H1 (cell line): ENCODE results near the gene SLC13A4. TPM values are rescaled to one million over a fixed set of nuclear protein-coding genes. Genes with fewer than 3 reads are reported as not detected.

Experiments
- CTCF ChIA-PET: fragments of 300-600 bp; sonication (Branson Sonifier 250); formaldehyde crosslinking; loops from one replicate; lab custom pipeline; 2021; ENCODE audit not compliant: partially characterized antibody; lab: Charles Lee
- POLR2A ChIA-PET: fragments of 300-600 bp; sonication (Branson Sonifier 250); formaldehyde crosslinking; loops from one replicate; lab custom pipeline; 2021; ENCODE audit warnings: inconsistent platforms; ENCODE audit not compliant: partially characterized antibody; lab: Charles Lee
- DNase-seq, 2 experiments: peaks; one replicate each; pipeline versions ENCODE4 v3.0.0 to v3.0.0-alpha.2; 2010 to 2022; ENCODE audit warnings: low spot score in 2 of 2, low read depth in 1 of 2, mixed read lengths in 1 of 2
- FAIRE-seq: peaks from 2 replicates; lab custom pipeline; 2011; peaks lifted over from hg19 to GRCh38; lab: Jason Lieb, UNC
- H2AFZ ChIP-seq: 2 replicates; pipeline ENCODE4 v1.8.1; 2012; ENCODE audit warnings: low read length, inconsistent platforms
- H2AK5ac ChIP-seq: 2 replicates; pipeline ENCODE4 v1.6.1; 2013; ENCODE audit warnings: low read depth, low read length
- H2BK120ac ChIP-seq: replicated peaks from 2 replicates; pipeline ENCODE3; 2013; ENCODE audit warnings: low read depth, low read length, inconsistent platforms
- H2BK12ac ChIP-seq: 2 replicates; pipeline ENCODE4 v1.6.1; 2013; ENCODE audit warnings: low read depth, low read length
- H2BK15ac ChIP-seq: 2 replicates; pipeline ENCODE4 v1.6.1; 2013; ENCODE audit warnings: low read length
- H2BK20ac ChIP-seq: 2 replicates; pipeline ENCODE4 v1.6.1; 2013; ENCODE audit warnings: low read length
- H2BK5ac ChIP-seq: 2 replicates; pipeline ENCODE4 v1.6.1; 2013; ENCODE audit warnings: low read depth, low read length
- H3K14ac ChIP-seq: 2 replicates; pipeline ENCODE4 v1.6.1; 2013; ENCODE audit warnings: inconsistent platforms; ENCODE audit not compliant: insufficient read length
- H3K18ac ChIP-seq: 2 replicates; pipeline ENCODE4 v1.6.1; 2013; ENCODE audit warnings: low read length; ENCODE audit errors: extremely low read depth
- H3K23ac ChIP-seq: 2 replicates; pipeline ENCODE4 v1.6.1; 2013; ENCODE audit warnings: inconsistent platforms; ENCODE audit not compliant: insufficient read length
- H3K23me2 ChIP-seq: 2 replicates; pipeline ENCODE4 v1.6.1; 2013; ENCODE audit warnings: low read depth, low read length
- H3K27ac ChIP-seq: 2 replicates; pipeline ENCODE4 v1.6.1; 2011; ENCODE audit warnings: low read depth, low read length, inconsistent platforms
- H3K27me3 ChIP-seq, 4 experiments: replicated peaks in 1 of 4; 1 replicate in 1 of 4; 2 replicates in 3 of 4; pipeline versions ENCODE4 v1.6.1 to v1.8.1; 2011 to 2013; ENCODE audit warnings: low read length in 3 of 4, mild to moderate bottlenecking in 3 of 4, inconsistent platforms in 2 of 4, mixed read lengths in 2 of 4, moderate library complexity in 1 of 4; ENCODE audit not compliant: control insufficient read depth in 3 of 4, insufficient read depth in 3 of 4; ENCODE audit errors: extremely low read depth in 1 of 4
- H3K36me3 ChIP-seq, 4 experiments: 2 replicates each; pipeline versions ENCODE4 v1.6.1 to v1.8.1; 2011 to 2013; ENCODE audit warnings: mild to moderate bottlenecking in 4 of 4, low read length in 3 of 4, moderate library complexity in 2 of 4, control low read depth in 1 of 4, inconsistent platforms in 1 of 4; ENCODE audit not compliant: insufficient read depth in 4 of 4, control insufficient read depth in 2 of 4
- H3K4ac ChIP-seq: replicated peaks from 2 replicates; pipeline ENCODE3; 2013; ENCODE audit warnings: low read length, low read depth, mixed read lengths, inconsistent platforms; ENCODE audit not compliant: insufficient read length
- H3K4me1 ChIP-seq, 4 experiments: replicated peaks in 1 of 4; 1 replicate in 1 of 4; 2 replicates in 3 of 4; pipeline versions ENCODE4 v1.6.1 to v1.8.1; 2011 to 2013; ENCODE audit warnings: low read length in 3 of 4, inconsistent platforms in 2 of 4, mixed read lengths in 1 of 4; ENCODE audit not compliant: insufficient read depth in 4 of 4, control insufficient read depth in 3 of 4
- H3K4me2 ChIP-seq, 2 experiments: 2 replicates each; pipeline versions ENCODE4 v1.6.1 to v1.8.1; 2011 to 2013; ENCODE audit warnings: low read depth in 2 of 2, low read length in 2 of 2, control low read depth in 1 of 2, inconsistent platforms in 1 of 2, mild to moderate bottlenecking in 1 of 2; ENCODE audit not compliant: insufficient read depth in 1 of 2
- H3K4me3 ChIP-seq, 4 experiments: fragments of 200-600, 300-600 bp in 1 of 4; sonication (generic), shearing (Covaris generic), sonication (Bioruptor Twin) in 1 of 4; 2 replicates each; pipeline versions ENCODE4 v1.5.1 to v1.8.1; 2011 to 2016; ENCODE audit warnings: low read length in 4 of 4, low read depth in 3 of 4, control low read depth in 2 of 4, inconsistent platforms in 2 of 4, mild to moderate bottlenecking in 2 of 4, mixed read lengths in 1 of 4, moderate library complexity in 1 of 4; ENCODE audit not compliant: insufficient read depth in 2 of 4; ENCODE audit errors: extremely low read depth in 1 of 4
- H3K56ac ChIP-seq: replicated peaks from 2 replicates; pipeline ENCODE3; 2013; ENCODE audit warnings: low read depth, mild to moderate bottlenecking, mixed read lengths, low read length, inconsistent platforms; ENCODE audit not compliant: insufficient read length
- H3K79me1 ChIP-seq: 2 replicates; pipeline ENCODE4 v1.6.1; 2013; ENCODE audit warnings: low read depth, low read length, control low read depth
- H3K79me2 ChIP-seq, 2 experiments: 2 replicates each; pipeline versions ENCODE4 v1.6.1 to v1.8.1; 2012 to 2013; ENCODE audit warnings: low read length in 2 of 2, mild to moderate bottlenecking in 2 of 2, inconsistent platforms in 1 of 2; ENCODE audit not compliant: insufficient read depth in 2 of 2, control insufficient read depth in 1 of 2
- H3K9ac ChIP-seq, 4 experiments: replicated peaks in 1 of 4; 1 replicate in 1 of 4; 2 replicates in 3 of 4; pipeline versions ENCODE4 v1.6.1 to v1.8.1; 2011 to 2013; ENCODE audit warnings: low read depth in 3 of 4, low read length in 3 of 4, control low read depth in 2 of 4, mild to moderate bottlenecking in 2 of 4, moderate library complexity in 2 of 4, inconsistent platforms in 1 of 4; ENCODE audit errors: extremely low read depth in 1 of 4
- H3K9me3 ChIP-seq, 2 experiments: 2 replicates each; pipeline versions ENCODE4 v1.6.1 to v1.8.1; 2012 to 2013; ENCODE audit warnings: mild to moderate bottlenecking in 2 of 2, moderate library complexity in 2 of 2, control low read depth in 1 of 2, inconsistent platforms in 1 of 2, low read depth in 1 of 2, low read length in 1 of 2, mixed read lengths in 1 of 2; ENCODE audit not compliant: insufficient read depth in 2 of 2
- H4K20me1 ChIP-seq, 2 experiments: replicated peaks in 1 of 2; 2 replicates each; pipeline versions ENCODE3 to v1.8.1; 2011 to 2013; ENCODE audit warnings: inconsistent platforms in 2 of 2, low read length in 2 of 2, mild to moderate bottlenecking in 1 of 2; ENCODE audit not compliant: insufficient read depth in 2 of 2, control insufficient read depth in 1 of 2
- H4K5ac ChIP-seq: 2 replicates; pipeline ENCODE4 v1.6.1; 2013; ENCODE audit warnings: low read length, low read depth, mixed read lengths, inconsistent platforms; ENCODE audit not compliant: insufficient read length
- H4K8ac ChIP-seq: 2 replicates; pipeline ENCODE4 v1.8.0; 2013; ENCODE audit warnings: mild to moderate bottlenecking, moderate library complexity, low read length, inconsistent platforms; ENCODE audit not compliant: insufficient read depth; ENCODE audit errors: extremely low read depth
- H4K91ac ChIP-seq: replicated peaks from 2 replicates; pipeline ENCODE3; 2013; ENCODE audit warnings: low read length, mixed read lengths, inconsistent platforms; ENCODE audit not compliant: insufficient read length
- CHD2 ChIP-seq: IDR thresholded peaks from 2 replicates; pipeline ENCODE4 v1.6.1; 2012; ENCODE audit warnings: low read length, improper control_type of control experiment
- EGR1 ChIP-seq: IDR thresholded peaks from 2 replicates; pipeline ENCODE4 v1.6.1; 2011; ENCODE audit warnings: low read depth, low read length, borderline replicate concordance
- HDAC2 ChIP-seq, 2 experiments: fragments of 300-600 bp in 1 of 2; sonication (generic) in 1 of 2; IDR thresholded peaks; 2 replicates each; pipeline ENCODE4 v1.6.1; 2011 to 2012; ENCODE audit warnings: low read depth in 2 of 2, low read length in 2 of 2, mild to moderate bottlenecking in 2 of 2, moderate library complexity in 2 of 2, borderline replicate concordance in 1 of 2, inconsistent platforms in 1 of 2
- NRF1 ChIP-seq: IDR thresholded peaks from 2 replicates; pipeline ENCODE4 v1.6.1; 2011; ENCODE audit warnings: mild to moderate bottlenecking, low read depth, low read length, improper control_type of control experiment
- PHF8 ChIP-seq: fragments of 200-600 bp; sonication (generic); conservative IDR thresholded peaks from 2 replicates; pipeline ENCODE4 v1.7.1; 2012; ENCODE audit warnings: low read depth, mild to moderate bottlenecking, inconsistent platforms, low read length, moderate library complexity
- RFX5 ChIP-seq: IDR thresholded peaks from 2 replicates; pipeline ENCODE4 v1.6.1; 2011; ENCODE audit warnings: low read depth, low read length, improper control_type of control experiment, borderline replicate concordance
- RXRA ChIP-seq: IDR thresholded peaks from 2 replicates; pipeline ENCODE4 v1.6.1; 2011; ENCODE audit warnings: low read depth, mild to moderate bottlenecking, low read length, moderate library complexity; ENCODE audit not compliant: insufficient read depth
- SIRT6 ChIP-seq: IDR thresholded peaks from one replicate; pipeline ENCODE4 v1.7.1; 2012; ENCODE audit warnings: low read length, inconsistent platforms
- SP2 ChIP-seq: IDR thresholded peaks from 2 replicates; pipeline ENCODE4 v1.6.1; 2012; ENCODE audit warnings: mild to moderate bottlenecking, low read length, inconsistent platforms
- TCF12 ChIP-seq: IDR thresholded peaks from 2 replicates; pipeline ENCODE4 v1.6.1; 2011; ENCODE audit warnings: low read depth, mild to moderate bottlenecking, low read length
- WGBS, 2 experiments: shearing (Covaris generic) in 1 of 2; methylation state at CpG; one replicate each; pipeline versions ENCODE4 v1.1.6 to v1.1.7; 2013 to 2015; ENCODE audit warnings: low lambda C conversion rate in 2 of 2, mixed read lengths in 2 of 2, inconsistent platforms in 1 of 2, low coverage in 1 of 2, missing lambda C conversion rate in 1 of 2; ENCODE audit not compliant: insufficient replicate concordance in 2 of 2, insufficient coverage in 1 of 2, insufficient read length in 1 of 2; ENCODE audit errors: extremely low coverage in 1 of 2, missing lambda C conversion rate in 1 of 2; 5-methylcytosine and 5-hydroxymethylcytosine counted together
- polyA plus RNA-seq, 7 experiments: library from polyadenylated mRNA; depleted of rRNA in 3 of 7; stranded (reverse) in 5 of 7; unstranded in 2 of 7; fragments of >200 nt in 5 of 7; fragments of 200-250 nt in 2 of 7; gene quantifications; 1 replicate in 5 of 7; 2 replicates in 1 of 7; 4 replicates in 1 of 7; pipeline versions ENCODE4 v1.2.1 to v1.2.3, GENCODE V29; 2011 to 2013; ENCODE audit warnings: missing spikeins in 2 of 7, mixed read lengths in 2 of 7
- total RNA-seq: library from RNA; stranded (reverse); fragmentation: NEBNext Ultra II Directional; extraction: Animal tissue kit (Norgen Biotek cat#: 25700); gene quantifications from 2 replicates; pipeline ENCODE4 v1.2.1, GENCODE V29; 2021
- TF ChIP-seq, protein P1 (sequence below), 3 experiments: IDR thresholded peaks; 1 replicate in 2 of 3; 2 replicates in 1 of 3; pipeline versions ENCODE4 v1.5.1 to v1.6.1; 2011; ENCODE audit warnings: low read length in 3 of 3, mild to moderate bottlenecking in 3 of 3, inconsistent platforms in 2 of 3, low read depth in 1 of 3, moderate library complexity in 1 of 3; ENCODE audit not compliant: insufficient read depth in 1 of 3; ENCODE audit errors: control extremely low read depth in 1 of 3

Gene SLC13A4
- total and polyA plus RNA-seq, 2 of the 8 experiments (the other 6 are each of a cell fraction or from before 2014, with no cell fraction given): 3.9 to 7.5 TPM

DNA sequence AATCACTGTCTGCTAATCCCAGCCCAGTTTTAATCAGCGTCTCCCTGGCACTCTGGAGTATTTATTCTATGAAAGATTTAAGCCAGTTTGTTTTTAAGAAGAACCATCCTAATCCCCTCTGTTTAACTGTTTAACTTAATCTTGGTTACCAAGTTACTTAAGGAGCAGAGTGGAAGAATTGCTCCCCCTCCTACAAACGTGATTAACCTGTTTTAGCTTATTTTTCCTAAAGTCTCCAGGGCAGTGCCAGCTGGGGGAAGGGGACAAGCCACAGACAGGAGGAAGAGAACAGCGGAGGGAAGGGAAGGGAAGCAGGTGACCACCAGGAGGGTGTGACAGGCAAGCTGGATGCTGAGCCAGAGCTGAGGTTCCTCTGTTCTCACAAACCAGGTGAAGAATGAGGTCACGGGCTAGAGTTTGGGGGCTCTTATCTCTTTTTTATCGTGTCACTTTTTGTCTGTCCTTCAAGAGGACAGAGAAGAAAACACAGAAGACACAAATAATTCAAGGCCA, 1.7 kb downstream of the SLC13A4 start:
- POLR2A ChIA-PET: interaction anchor here (0.7 kb wide), 1 partner anchor 1909 kb away, joined by 3 read pairs; no protein-coding TSS in a partner anchor
- Histone ChIP-seq H3K79me1 (no peaks in the 10 kb centered on the region), H2BK20ac (no peak overlapping the region), H4K20me1 (no peaks in the 10 kb centered on the region), H3K14ac (no peak overlapping the region), H3K27ac (no peak overlapping the region), H3K4me2 (no peak overlapping the region), H4K8ac (no peak overlapping the region), H4K5ac (no peak overlapping the region), H2BK15ac (0 out of 2 replicates have a peak overlapping the region, but pooled peaks have one; percentile 34), H3K4me1 (peaks cover 5 to 6% (median 6%) of the 10 kb centered on the region in 4 experiments; a peak in 6 of 7 replicates), H3K9me3 (no peaks in the 10 kb centered on the region), H3K27me3 (no peaks in the 10 kb centered on the region), H3K56ac (no peak overlapping the region), H2BK120ac (no peak overlapping the region), H3K36me3 (no peaks in the 10 kb centered on the region), H2AK5ac (no peak overlapping the region), H4K91ac (no peak overlapping the region), H2AFZ (no peak overlapping the region), H3K4ac (no peak overlapping the region), H3K79me2 (no peaks in the 10 kb centered on the region), H3K4me3 (no peak overlapping the region), H3K18ac (no peak overlapping the region), H3K23ac (no peak overlapping the region), H2BK5ac (no peak overlapping the region), H3K9ac (no peak overlapping the region), H3K23me2 (no peaks in the 10 kb centered on the region), H2BK12ac (no peak overlapping the region)
- no peak for FAIRE-seq
- WGBS, 2 experiments: 87% methylated on average over 5 of the region's 5 CpGs; no CpG with 5 or more reads in 1 of the 2 experiments
- CTCF ChIA-PET: interaction anchor here (0.7 to 10.7 kb wide), 10 partner anchors 9 to 75 kb away, joined by 3 to 110 read pairs (median 5); partner anchors contain the start of gene STMP1
- DNase-seq: no peak
- no peak for TF ChIP-seq NRF1
- no peak for TF ChIP-seq HDAC2 (IDR thresholded peaks at IDR 0.05; ENCODE audit: borderline replicate concordance in 1 of 2, low read depth in 2 of 2, low read length in 2 of 2)
- no peak for TF ChIP-seq TCF12
- TF ChIP-seq SIRT6: no peak
- no peak for TF ChIP-seq RFX5
- TF ChIP-seq SP2: no peak
- TF ChIP-seq EGR1: no peak
- no peak for TF ChIP-seq PHF8
- TF ChIP-seq RXRA: no peak
- TF ChIP-seq CHD2: no peak
- TF ChIP-seq, protein P1, sequence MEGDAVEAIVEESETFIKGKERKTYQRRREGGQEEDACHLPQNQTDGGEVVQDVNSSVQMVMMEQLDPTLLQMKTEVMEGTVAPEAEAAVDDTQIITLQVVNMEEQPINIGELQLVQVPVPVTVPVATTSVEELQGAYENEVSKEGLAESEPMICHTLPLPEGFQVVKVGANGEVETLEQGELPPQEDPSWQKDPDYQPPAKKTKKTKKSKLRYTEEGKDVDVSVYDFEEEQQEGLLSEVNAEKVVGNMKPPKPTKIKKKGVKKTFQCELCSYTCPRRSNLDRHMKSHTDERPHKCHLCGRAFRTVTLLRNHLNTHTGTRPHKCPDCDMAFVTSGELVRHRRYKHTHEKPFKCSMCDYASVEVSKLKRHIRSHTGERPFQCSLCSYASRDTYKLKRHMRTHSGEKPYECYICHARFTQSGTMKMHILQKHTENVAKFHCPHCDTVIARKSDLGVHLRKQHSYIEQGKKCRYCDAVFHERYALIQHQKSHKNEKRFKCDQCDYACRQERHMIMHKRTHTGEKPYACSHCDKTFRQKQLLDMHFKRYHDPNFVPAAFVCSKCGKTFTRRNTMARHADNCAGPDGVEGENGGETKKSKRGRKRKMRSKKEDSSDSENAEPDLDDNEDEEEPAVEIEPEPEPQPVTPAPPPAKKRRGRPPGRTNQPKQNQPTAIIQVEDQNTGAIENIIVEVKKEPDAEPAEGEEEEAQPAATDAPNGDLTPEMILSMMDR (IDR thresholded peaks at IDR 0.05; ENCODE audit: control extremely low read depth in 1 of 3, insufficient read depth in 1 of 3, low read depth in 1 of 3, low read length in 3 of 3): no peak
